Hepatocyte (in vitro differentiated cells): ENCODE results near the gene SELENOW. TPM values are rescaled to one million over a fixed set of nuclear protein-coding genes. Genes with fewer than 3 reads are reported as not detected.
"Not testable (repeated sequence)": the region's sequence is repeated elsewhere in the genome, so short reads cannot be mapped to it uniquely, and the experiment has no call there.

ENCODE experiments used
- DNase-seq: peaks from one replicate; pipeline ENCODE4 v3.0.0-alpha.2; 2016; ENCODE audit warnings: low spot score
- H2AFZ ChIP-seq: fragments of 200-600 bp; sonication (generic); 2 replicates; pipeline ENCODE4 v1.6.0; 2016; ENCODE audit warnings: antibody characterized with exemption, mild to moderate bottlenecking
- H3K27ac ChIP-seq: fragments of 200-600 bp; sonication (generic); 2 replicates; pipeline ENCODE4 v1.5.1; 2016; ENCODE audit warnings: mild to moderate bottlenecking
- H3K27me3 ChIP-seq: fragments of 200-600 bp; sonication (generic); 2 replicates; pipeline ENCODE4 v1.6.1; 2016
- H3K36me3 ChIP-seq: fragments of 200-600 bp; sonication (generic); replicated peaks from 2 replicates; pipeline ENCODE4 v1.5.1; 2016; ENCODE audit warnings: low read depth; ENCODE audit not compliant: insufficient read depth
- H3K4me1 ChIP-seq: fragments of 200-600 bp; sonication (generic); 2 replicates; pipeline ENCODE4 v1.5.1; 2016; ENCODE audit warnings: mild to moderate bottlenecking, moderate library complexity; ENCODE audit not compliant: insufficient read depth
- H3K4me2 ChIP-seq: fragments of 200-600 bp; sonication (generic); 2 replicates; pipeline ENCODE4 v1.6.0; 2016
- H3K4me3 ChIP-seq: fragments of 200-600 bp; sonication (generic); 2 replicates; pipeline ENCODE4 v1.5.1; 2016; ENCODE audit warnings: mild to moderate bottlenecking
- H3K79me2 ChIP-seq: fragments of 200-600 bp; sonication (generic); 2 replicates; pipeline ENCODE4 v1.6.0; 2017; ENCODE audit warnings: mild to moderate bottlenecking
- H3K9me2 ChIP-seq: fragments of 200-600 bp; sonication (generic); replicated peaks from 2 replicates; pipeline ENCODE4 v1.6.0; 2017; ENCODE audit warnings: mild to moderate bottlenecking; ENCODE audit not compliant: insufficient read depth
- H3K9me3 ChIP-seq: fragments of 200-600 bp; sonication (generic); 2 replicates; pipeline ENCODE4 v1.5.1; 2016; ENCODE audit warnings: low read depth, mild to moderate bottlenecking
- H4K20me1 ChIP-seq: fragments of 200-600 bp; sonication (generic); 2 replicates; pipeline ENCODE4 v1.6.0; 2016; ENCODE audit warnings: mild to moderate bottlenecking; ENCODE audit not compliant: insufficient read depth, poor library complexity, severe bottlenecking
- CTCF ChIP-seq: fragments of 200-600 bp; sonication (generic); IDR thresholded peaks from 2 replicates; pipeline ENCODE4 v1.5.1; 2016; ENCODE audit warnings: antibody characterized with exemption, mild to moderate bottlenecking; ENCODE audit not compliant: poor library complexity
- EZH2 ChIP-seq: fragments of 200-600 bp; sonication (generic); IDR thresholded peaks from 2 replicates; pipeline ENCODE4 v1.6.1; 2016; ENCODE audit warnings: antibody characterized with exemption, mild to moderate bottlenecking, borderline replicate concordance
- EZH2phosphoT487 ChIP-seq: fragments of 200-600 bp; sonication (generic); IDR thresholded peaks from one replicate; pipeline ENCODE4 v1.6.1; 2018; ENCODE audit warnings: antibody characterized with exemption, mild to moderate bottlenecking, low read depth, moderate library complexity; ENCODE audit not compliant: unreplicated experiment, severe bottlenecking
- WGBS: methylation state at CpG from one replicate; pipeline ENCODE4 v1.1.6; 2016; ENCODE audit warnings: low lambda C conversion rate; ENCODE audit errors: missing lambda C conversion rate; 5-methylcytosine and 5-hydroxymethylcytosine counted together
- polyA plus RNA-seq: library from polyadenylated mRNA; unstranded; fragments of >200 nt; fragmentation: Nextera tagmentation; extraction: Ambion mirVana; gene quantifications from 2 replicates; pipeline ENCODE4 v1.2.1, GENCODE V29; 2016
- total RNA-seq: library from RNA; depleted of rRNA; stranded (reverse); fragments of >200 nt; gene quantifications from 2 replicates; pipeline ENCODE4 v1.2.3, GENCODE V29; 2014

SELENOW gene
- total and polyA plus RNA-seq, 2 experiments from 2014 or later: 140 to 217 TPM

DNA sequence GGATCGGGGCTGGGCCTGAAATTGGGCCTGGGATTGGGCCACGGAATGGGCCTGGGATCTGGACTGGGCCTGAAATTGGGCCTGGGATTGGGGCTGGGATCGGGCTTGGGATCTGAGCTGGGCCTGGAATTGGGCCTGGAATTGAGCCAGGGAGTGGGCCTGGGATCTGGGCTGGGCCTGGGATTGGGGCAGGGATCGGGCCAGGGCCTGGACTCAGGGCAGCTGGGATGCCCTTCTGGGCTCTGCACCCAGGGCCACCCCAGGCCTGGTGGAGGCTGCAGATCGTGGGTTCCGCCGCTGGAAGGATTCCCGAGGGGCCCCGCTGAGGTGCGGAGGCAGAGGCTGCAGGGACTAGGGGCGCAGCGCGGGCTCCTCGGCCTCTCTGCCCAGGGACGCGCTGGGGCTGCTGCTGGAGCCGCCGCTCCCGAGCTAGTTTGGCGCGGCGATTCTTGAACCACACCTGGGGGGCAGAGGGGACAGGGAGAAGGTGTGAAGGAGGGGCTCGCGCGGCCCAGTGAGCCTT, 24.1 kb downstream of the SELENOW start:
- H3K9me3 ChIP-seq: no peaks in the 10 kb centered on the region
- no peak overlapping the region for H2AFZ ChIP-seq
- no peaks in the 10 kb centered on the region for H3K9me2 ChIP-seq
- no peak overlapping the region for H3K4me3 ChIP-seq
- H3K27me3 ChIP-seq: no peaks in the 10 kb centered on the region
- no peaks in the 10 kb centered on the region for H4K20me1 ChIP-seq
- no peaks in the 10 kb centered on the region for H3K79me2 ChIP-seq
- H3K4me2 ChIP-seq: no peak overlapping the region
- no peaks in the 10 kb centered on the region for H3K36me3 ChIP-seq
- WGBS: 96% methylated on average over 8 of the region's 25 CpGs
- no peaks in the 10 kb centered on the region for H3K4me1 ChIP-seq
- no peak for DNase-seq
- TF ChIP-seq EZH2: no peak
- H3K27ac ChIP-seq: no peak overlapping the region

GRCh38 chr19:47803148-47803547, 24.6 kb downstream of the SELENOW start:
- WGBS: no CpG with 5 or more reads among the region's 21 CpGs

DNA sequence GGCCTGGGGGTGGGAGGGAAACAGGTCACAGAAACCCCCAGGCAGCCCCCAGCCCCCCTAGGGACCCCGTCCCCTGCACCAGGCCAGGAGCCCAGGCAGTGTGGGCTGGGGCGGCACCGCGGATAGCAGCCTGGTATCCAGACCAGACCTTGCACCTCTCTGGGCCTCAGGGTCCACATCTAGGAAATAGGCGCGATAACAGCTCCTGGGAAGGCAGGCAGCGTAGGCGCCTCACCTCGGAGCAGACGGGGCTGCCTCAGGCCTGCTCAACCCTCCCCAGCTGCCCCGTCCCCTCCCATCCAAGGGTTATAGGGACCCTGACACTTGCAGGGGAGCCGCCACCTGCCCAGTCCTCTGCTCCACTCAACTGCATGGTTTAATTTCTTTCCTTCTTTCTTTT, 25.2 kb downstream of the SELENOW start:
- DNase-seq, H3K27me3 ChIP-seq, H3K79me2 ChIP-seq, H3K9me3 ChIP-seq, H3K36me3 ChIP-seq, H3K4me1 ChIP-seq, H3K27ac ChIP-seq, H3K9me2 ChIP-seq, H2AFZ ChIP-seq, H3K4me3 ChIP-seq, H4K20me1 ChIP-seq, H3K4me2 ChIP-seq: not testable (repeated sequence)
- 87% methylated on average over 4 of the region's 12 CpGs for WGBS

More at GRCh38 chr19:47803148-47803547, 24.6 kb downstream of the SELENOW start:
- DNase-seq, H3K27me3 ChIP-seq, H3K79me2 ChIP-seq, H3K4me3 ChIP-seq, H3K9me2 ChIP-seq, H3K4me2 ChIP-seq, H4K20me1 ChIP-seq, H3K36me3 ChIP-seq, H3K27ac ChIP-seq, H3K4me1 ChIP-seq, H2AFZ ChIP-seq, H3K9me3 ChIP-seq: not testable (repeated sequence)

- H3K4me2 ChIP-seq, H4K20me1 ChIP-seq, H3K4me3 ChIP-seq, H3K36me3 ChIP-seq, H2AFZ ChIP-seq, H3K9me3 ChIP-seq, H3K4me1 ChIP-seq, H3K27ac ChIP-seq, H3K9me2 ChIP-seq, H3K79me2 ChIP-seq, H3K27me3 ChIP-seq, DNase-seq: not testable (repeated sequence)
- WGBS: 78% methylated on average over 5 of the region's 5 CpGs
These were observed 25.9 kb downstream of the SELENOW start, which contains the start of gene TPRX1 for GRCh38 chr19:47804451-47804850. Gene TPRX1 (minus strand): TSS chr19:47804551. CDS start chr19:47804539, 12 bp downstream.

- H3K9me3 ChIP-seq: no peaks in the 10 kb centered on the region
- no peaks in the 10 kb centered on the region for H3K36me3 ChIP-seq
- H3K79me2 ChIP-seq: no peaks in the 10 kb centered on the region
- H3K9me2 ChIP-seq: no peaks in the 10 kb centered on the region
- no peak overlapping the region for H3K27ac ChIP-seq
- no peak overlapping the region for H2AFZ ChIP-seq
- WGBS: 93% methylated on average over 10 of the region's 10 CpGs
- no peaks in the 10 kb centered on the region for H4K20me1 ChIP-seq
- DNase-seq: no peak
- TF ChIP-seq CTCF (no peak), EZH2phosphoT487 (no peak), EZH2 (no peak)
- no peaks in the 10 kb centered on the region for H3K4me1 ChIP-seq
- no peak overlapping the region for H3K4me3 ChIP-seq
- no peak overlapping the region for H3K4me2 ChIP-seq
- no peaks in the 10 kb centered on the region for H3K27me3 ChIP-seq
These were observed 26.8 kb downstream of the SELENOW start for GRCh38 chr19:47805313-47805712.
